Measurements from ENCODE around the gene ANKFN1.

- TF ChIP-seq POLR2A (IDR thresholded peaks at IDR 0.05; ENCODE audit: low read depth) = no peak
- TF ChIP-seq, protein P1, sequence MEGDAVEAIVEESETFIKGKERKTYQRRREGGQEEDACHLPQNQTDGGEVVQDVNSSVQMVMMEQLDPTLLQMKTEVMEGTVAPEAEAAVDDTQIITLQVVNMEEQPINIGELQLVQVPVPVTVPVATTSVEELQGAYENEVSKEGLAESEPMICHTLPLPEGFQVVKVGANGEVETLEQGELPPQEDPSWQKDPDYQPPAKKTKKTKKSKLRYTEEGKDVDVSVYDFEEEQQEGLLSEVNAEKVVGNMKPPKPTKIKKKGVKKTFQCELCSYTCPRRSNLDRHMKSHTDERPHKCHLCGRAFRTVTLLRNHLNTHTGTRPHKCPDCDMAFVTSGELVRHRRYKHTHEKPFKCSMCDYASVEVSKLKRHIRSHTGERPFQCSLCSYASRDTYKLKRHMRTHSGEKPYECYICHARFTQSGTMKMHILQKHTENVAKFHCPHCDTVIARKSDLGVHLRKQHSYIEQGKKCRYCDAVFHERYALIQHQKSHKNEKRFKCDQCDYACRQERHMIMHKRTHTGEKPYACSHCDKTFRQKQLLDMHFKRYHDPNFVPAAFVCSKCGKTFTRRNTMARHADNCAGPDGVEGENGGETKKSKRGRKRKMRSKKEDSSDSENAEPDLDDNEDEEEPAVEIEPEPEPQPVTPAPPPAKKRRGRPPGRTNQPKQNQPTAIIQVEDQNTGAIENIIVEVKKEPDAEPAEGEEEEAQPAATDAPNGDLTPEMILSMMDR (IDR thresholded peaks at IDR 0.05) = no peak
These were observed 4.9 kb upstream of the ANKFN1 start for GRCh38 chr17:56148333-56148732.
